ENCODE data around the gene RDX.
"Not testable (repeated sequence)": the region's sequence is repeated elsewhere in the genome, so short reads cannot be mapped to it uniquely, and the experiment has no call there.

The RDX gene

GRCh38 chr11:110196884-110197420 lies 99.5 kb downstream of the RDX start:
- no peak for DNase-seq

- DNase-seq = no peak
Observed at GRCh38 chr11:110196241-110196754, 100.1 kb downstream of the RDX start.

- DNase-seq = not testable (repeated sequence)
Observed at GRCh38 chr11:110194211-110194766, 102.1 kb downstream of the RDX start.

GRCh38 chr11:110192604-110193282 lies 103.7 kb downstream of the RDX start:
- DNase-seq = not testable (repeated sequence)

- DNase-seq = no peak
Observed at GRCh38 chr11:110190885-110191284, 105.5 kb downstream of the RDX start.

- DNase-seq = no peak
Observed at GRCh38 chr11:110187731-110188130, 108.7 kb downstream of the RDX start.

GRCh38 chr11:110186867-110187266 lies 109.5 kb downstream of the RDX start:
- DNase-seq = no peak

GRCh38 chr11:110186456-110186855 lies 110.0 kb downstream of the RDX start:
- no peak for DNase-seq

- no peak for DNase-seq
Observed at GRCh38 chr11:110185599-110185998, 110.8 kb downstream of the RDX start.

GRCh38 chr11:110185121-110185591 lies 111.3 kb downstream of the RDX start:
- no peak for DNase-seq

GRCh38 chr11:110184456-110184855 lies 112.0 kb downstream of the RDX start:
- DNase-seq = no peak

GRCh38 chr11:110182886-110183285 lies 113.5 kb downstream of the RDX start:
- no peak for DNase-seq

GRCh38 chr11:110179064-110179463 lies 117.3 kb downstream of the RDX start:
- DNase-seq = no peak

GRCh38 chr11:110177086-110177456 lies 119.3 kb downstream of the RDX start:
- DNase-seq = no peak

GRCh38 chr11:110176366-110177085 lies 119.9 kb downstream of the RDX start:
- DNase-seq = no peak

GRCh38 chr11:110174645-110175310 lies 121.6 kb downstream of the RDX start:
- no peak for DNase-seq

- peak; percentile 62 for DNase-seq
Observed at GRCh38 chr11:110173811-110174644, 122.4 kb downstream of the RDX start.

- DNase-seq = no peak
Observed at GRCh38 chr11:110172468-110173065, 123.8 kb downstream of the RDX start.

- no peak for DNase-seq
Observed at GRCh38 chr11:110169738-110170137, 126.7 kb downstream of the RDX start.

- no peak for DNase-seq
Observed at GRCh38 chr11:110168033-110168803, 128.2 kb downstream of the RDX start.
